ENCODE measurements around the gene TUT1.

DNA sequence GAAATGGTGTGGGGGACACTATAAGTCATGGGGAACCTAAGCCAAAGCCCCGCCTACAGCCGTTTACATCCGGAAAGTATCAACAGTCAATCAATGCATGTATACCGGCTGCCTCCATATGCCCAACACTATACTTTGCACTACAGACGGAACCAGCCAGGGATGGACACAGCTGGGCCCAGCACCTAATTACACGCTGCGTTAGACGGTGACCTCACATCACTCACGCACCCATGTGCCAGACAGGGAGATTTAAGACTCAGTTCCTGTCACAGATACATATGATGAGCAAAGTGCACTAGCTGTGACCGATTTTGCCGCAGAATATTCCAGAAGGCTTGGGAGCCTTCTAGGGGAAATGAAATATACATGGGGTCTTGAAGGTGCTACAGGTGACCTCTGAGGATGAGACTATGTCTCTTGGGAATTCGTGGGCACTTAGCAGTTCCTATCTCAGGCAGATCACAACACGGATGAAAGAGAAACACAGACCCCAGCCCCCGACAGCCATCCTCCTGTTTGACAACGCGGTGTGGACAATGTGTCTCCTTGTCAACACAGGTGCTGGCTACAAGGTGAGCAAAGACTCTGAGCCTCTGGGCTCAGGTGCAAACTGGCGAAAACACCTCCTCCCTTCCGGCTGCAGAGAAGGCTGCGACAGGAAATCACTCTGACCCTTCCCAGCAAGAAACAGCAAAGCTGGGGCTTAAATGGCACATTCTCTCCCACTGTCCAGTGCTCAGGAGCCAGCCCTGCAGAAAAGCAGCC lies 52.7 kb downstream of the TUT1 start:
- TF ChIP-seq POLR2AphosphoS5 (IDR thresholded peaks at IDR 0.05; ENCODE audit: borderline replicate concordance, low read depth, low read length) = no peak
- TF ChIP-seq EZH2 (IDR thresholded peaks at IDR 0.05) = no peak
- no peak for TF ChIP-seq FOXP2 (optimal IDR thresholded peaks at IDR 0.05; ENCODE audit: control extremely low read depth, extremely low read length, insufficient read depth)
